ENCODE data around the gene HIBADH.

Gene HIBADH

GRCh38 chr7:27634671-27635493 is 27.8 kb downstream of the HIBADH start:
- no peak for DNase-seq

GRCh38 chr7:27633062-27633461 is 29.6 kb downstream of the HIBADH start:
- no peak for DNase-seq

GRCh38 chr7:27631391-27631790 is 31.3 kb downstream of the HIBADH start:
- no peak for DNase-seq

- DNase-seq, result no peak
Observed at GRCh38 chr7:27627146-27627545, 35.5 kb downstream of the HIBADH start.

GRCh38 chr7:27619492-27619891 is 43.2 kb downstream of the HIBADH start:
- no peak for DNase-seq

GRCh38 chr7:27617651-27618381 is 44.9 kb downstream of the HIBADH start:
- DNase-seq, result no peak

- no peak for DNase-seq
Observed at GRCh38 chr7:27616914-27617548, 45.7 kb downstream of the HIBADH start.

- DNase-seq, result no peak
Observed at GRCh38 chr7:27616186-27616491, 46.5 kb downstream of the HIBADH start.

- no peak for DNase-seq
Observed at GRCh38 chr7:27615420-27616185, 47.1 kb downstream of the HIBADH start.

GRCh38 chr7:27614095-27614494 is 48.6 kb downstream of the HIBADH start:
- DNase-seq, result no peak

- peak; percentile 72 for DNase-seq
Observed at GRCh38 chr7:27611059-27611458, 51.6 kb downstream of the HIBADH start.

- DNase-seq, result no peak
Observed at GRCh38 chr7:27608776-27609495, 53.7 kb downstream of the HIBADH start.

GRCh38 chr7:27607210-27607606 is 55.5 kb downstream of the HIBADH start:
- DNase-seq, result no peak

GRCh38 chr7:27606270-27607209 is 56.1 kb downstream of the HIBADH start:
- no peak for DNase-seq

GRCh38 chr7:27605689-27606269 is 56.9 kb downstream of the HIBADH start:
- no peak for DNase-seq

- DNase-seq, result no peak
Observed at GRCh38 chr7:27605283-27605682, 57.4 kb downstream of the HIBADH start.

GRCh38 chr7:27603813-27604212 is 58.9 kb downstream of the HIBADH start:
- DNase-seq, result no peak

- DNase-seq, result no peak
Observed at GRCh38 chr7:27602766-27603165, 59.9 kb downstream of the HIBADH start.

GRCh38 chr7:27601217-27601616 is 61.5 kb downstream of the HIBADH start:
- no peak for DNase-seq

- DNase-seq, result no peak
Observed at GRCh38 chr7:27600247-27600646, 62.4 kb downstream of the HIBADH start.

GRCh38 chr7:27595009-27595408 is 67.7 kb downstream of the HIBADH start:
- DNase-seq, result no peak
